Measurements from ENCODE around the gene LHPP.

The LHPP gene

DNA sequence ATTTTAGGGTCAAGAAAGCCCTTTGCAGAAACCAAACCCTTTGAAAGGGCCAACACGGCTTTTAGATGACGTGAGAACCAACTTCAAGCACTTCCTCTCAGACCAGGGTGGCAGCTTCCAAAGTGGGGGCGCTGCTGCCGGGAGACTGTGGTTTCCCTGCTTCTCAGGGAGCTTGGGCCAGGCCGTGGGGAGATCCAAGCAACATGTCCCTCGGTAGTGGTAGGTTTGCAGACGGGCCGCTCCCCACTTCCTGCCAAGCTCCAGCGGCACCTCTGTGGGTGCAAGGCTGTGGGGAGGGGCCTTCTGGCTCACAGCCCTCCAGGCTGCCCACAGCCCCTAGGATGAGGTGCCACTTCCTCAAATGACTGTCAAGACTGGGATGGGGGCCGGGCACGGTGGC is 150.1 kb downstream of the LHPP start:
- DNase-seq: no peak

DNA sequence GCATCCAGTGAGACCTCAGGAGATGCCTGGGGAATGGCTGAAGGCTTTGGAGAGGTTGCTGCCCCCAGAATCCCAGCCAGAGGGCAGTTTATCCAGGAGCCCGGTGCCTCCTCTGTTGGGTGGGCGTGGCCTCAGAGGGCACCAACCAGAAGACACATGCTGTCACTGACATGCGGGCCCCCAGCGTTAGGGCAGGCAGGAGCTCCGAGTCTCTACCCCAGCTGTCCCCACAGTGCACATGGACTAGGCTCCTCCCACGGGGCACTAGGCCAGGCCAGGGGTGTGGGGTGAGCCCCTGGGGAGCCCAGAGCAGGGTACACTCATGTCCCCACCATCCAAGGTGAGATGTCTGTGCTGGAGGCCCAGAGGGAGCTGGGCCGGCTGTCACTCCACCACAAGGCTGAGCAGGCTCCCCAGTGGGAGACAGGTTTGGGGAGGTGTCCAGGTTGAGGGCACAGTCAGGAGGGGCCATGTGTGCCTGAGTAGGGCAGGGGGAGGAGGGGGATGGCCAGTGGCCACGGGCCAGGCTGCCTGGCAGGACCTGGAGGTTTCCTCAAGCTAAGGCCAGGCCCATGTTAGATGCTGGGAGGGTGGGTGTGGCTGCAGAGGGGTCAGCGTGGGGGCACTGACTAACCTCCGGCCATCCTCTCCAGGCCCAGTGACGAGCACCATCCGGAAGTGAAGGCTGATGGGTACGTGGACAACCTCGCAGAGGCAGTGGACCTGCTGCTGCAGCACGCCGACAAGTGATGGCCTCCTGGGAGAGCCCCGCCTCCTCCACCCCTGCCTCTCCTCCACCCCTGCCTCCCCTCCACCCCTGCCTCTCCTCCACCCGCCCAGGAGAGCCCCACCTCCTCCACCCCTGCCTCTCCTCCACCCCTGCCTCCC is 151.2 kb downstream of the LHPP start:
- no peak for DNase-seq

DNA sequence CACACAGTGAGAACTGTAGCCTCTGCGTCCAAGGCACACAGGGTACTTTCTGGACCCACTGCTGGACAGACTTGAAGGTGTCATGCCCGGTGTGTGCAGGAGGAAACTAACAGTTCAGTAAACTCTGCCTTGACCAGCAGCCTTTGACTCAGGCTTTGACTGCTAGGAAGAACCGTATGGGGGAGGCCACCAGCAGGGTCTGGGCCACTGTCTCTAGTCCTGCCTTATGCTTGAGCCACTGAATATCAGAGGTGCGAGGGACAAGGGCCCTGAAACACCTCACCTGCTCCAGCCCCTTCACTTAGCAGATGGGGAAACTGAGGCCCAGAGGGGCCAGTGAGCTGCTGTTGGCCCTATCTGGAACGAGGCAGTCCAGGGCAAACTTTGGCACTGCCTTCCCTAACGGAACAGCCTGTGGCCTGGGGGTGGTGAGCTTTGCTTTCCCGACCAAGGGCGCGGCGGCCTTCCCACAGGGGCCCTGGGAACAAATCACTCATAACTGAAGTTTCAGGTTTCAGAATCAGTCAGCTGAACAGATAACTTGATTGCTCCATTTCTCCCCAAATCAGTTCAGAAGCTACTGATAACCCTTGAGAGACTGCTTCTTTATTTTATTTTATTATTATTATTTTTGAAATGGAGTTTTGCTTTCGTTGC is 152.5 kb downstream of the LHPP start:
- DNase-seq: no peak

DNA sequence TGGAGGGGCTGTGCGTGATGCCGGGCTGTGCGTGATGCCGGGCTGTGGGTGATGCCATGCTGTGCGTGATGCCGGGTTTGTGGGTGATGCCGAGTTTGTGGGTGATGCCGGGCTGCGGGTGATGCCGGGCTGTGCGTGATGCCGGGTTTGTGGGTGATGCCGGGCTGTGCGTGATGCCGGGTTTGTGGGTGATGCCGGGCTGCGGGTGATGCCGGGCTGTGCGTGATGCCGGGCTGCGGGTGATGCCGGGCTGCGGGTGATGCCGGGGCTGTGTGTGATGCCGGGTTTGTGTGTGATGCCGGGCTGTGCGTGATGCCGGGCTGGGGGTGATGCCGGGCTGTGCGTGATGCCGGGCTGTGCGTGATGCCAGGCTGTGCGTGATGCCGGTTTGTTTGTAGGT is 153.6 kb downstream of the LHPP start:
- no peak for DNase-seq

DNA sequence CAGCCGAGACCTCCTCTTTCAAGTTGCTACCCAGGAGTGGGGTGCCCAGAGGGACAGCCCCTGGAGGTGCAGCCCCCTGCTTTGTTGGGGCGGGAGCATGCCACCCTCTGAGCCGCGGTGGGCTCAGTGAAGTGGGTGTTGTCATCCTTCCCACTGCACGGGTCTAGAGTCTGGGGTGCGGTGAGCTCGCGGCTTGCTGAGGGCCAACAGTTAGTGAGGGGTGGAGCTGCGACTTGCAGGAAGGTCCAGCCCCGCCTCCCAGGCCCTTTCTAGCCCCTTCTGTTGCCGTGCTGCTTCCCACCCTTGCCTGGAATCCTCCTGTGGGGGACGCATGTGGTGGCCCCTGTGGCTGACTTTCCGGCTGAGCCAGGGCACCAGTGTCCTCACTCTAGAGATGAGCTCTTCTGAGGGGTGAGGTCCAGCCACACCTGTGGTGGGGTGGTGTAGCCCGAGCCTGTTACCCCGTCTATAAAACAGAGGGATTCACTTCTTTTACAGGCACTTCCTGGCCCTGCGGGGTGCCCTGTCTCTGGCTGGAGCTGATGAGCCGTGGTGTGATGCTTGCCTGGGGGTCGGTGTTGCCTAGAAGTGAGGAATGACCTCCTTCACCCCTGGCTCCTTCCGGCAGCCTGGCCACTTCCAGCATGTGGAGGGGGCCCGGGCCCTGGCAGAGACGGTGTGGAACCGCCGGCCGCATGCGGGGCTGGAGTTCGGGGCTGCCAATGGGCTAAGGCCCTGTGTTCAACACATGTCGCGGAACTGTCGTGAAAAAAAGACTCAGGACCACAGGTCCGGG is 154.6 kb downstream of the LHPP start:
- no peak for DNase-seq

DNA sequence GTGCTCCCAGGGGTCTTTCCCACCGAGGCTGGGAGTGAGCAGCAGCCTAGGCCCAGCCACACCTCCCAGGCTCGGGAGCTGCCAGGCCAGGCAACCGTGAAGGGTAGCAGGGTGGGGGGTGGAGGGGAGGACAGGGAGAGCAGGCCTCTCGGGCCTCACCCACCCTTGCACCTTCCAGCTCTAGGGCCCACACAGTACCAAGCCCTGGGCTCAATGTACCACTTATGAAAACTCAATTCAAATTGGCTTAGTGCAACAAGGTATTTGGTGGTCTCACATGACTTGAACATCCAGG is 155.2 kb downstream of the LHPP start:
- DNase-seq: no peak

DNA sequence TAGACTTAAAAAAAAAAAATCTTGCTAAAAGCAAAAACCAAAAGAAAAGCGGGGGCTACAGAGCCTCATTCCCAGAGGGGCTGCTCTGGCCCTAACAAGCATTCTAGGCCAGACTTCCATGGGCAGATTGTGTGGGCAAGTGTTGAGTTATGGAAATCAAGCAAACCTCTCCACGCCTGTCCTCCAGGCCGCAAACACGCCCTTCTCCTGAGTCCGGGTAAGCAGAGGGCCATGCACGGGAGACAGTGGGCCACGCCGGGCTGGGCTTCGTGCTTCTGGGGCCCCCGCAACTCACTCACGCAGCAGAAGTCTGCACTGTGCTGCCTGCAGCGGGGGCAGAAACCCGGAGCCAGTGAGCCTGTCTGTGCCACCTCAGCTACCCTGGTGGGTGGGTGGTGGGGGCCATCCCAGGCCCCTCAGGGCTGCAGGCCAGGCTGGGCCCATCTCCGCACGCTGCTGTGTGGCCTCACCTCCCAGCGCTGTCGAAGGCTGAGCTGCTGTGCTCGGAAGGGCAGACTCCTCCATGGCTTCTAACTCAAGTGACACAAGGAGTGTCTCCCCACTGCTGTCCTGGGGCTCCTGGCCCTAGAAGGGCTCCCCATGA is 156.9 kb downstream of the LHPP start:
- no peak for DNase-seq

DNA sequence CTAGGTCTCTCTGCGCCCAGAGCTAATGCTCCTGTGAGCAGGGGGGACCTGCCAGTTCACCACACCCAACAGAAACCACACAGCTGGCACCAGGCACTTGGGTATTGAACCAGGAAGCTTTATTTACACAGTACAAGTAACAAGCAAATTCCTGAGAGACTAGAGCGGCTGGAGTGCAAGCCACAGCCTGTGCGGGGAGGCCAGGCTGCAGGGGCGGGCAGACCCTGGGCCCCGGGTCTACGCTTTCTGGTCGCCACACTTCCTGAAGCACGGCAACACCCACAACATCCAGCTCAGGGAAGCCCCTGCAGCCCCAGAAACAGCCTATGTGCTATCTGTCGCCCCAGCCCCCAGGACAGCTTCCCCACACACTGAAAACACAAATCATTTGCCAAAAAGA is 157.6 kb downstream of the LHPP start:
- DNase-seq: no peak

DNA sequence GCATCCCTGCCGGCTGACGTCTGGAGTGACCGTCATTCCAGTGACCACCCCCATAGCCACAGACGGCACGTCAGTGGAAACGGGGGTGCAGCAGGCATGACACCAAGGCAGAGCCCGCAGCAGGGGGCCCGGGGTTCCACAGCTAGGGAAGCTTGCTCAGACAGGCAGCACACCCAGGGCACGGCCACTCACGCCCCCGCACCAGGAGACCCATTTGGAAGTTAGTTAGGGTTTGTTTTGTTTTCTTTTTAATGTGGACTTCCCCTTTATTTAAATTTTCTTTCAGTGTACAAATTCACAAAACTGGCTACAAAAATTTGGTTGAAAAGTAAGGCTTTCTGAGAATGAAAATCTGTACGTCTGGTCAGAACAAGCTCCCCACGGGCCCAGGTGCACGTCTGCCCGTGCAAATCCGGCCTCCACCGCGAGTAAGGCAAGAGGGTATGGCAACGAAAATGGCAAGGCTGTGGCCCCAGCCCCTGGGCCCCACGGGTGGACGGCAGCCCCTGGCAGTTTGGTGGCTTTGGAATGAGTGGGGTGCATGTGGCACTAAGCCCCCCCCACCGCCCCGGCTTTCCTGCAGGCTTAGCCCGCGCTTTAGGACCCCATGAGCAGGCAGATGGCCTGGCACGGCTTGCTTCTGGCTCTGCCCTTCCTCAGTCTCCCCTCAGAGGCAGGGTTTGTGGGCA is 158.3 kb downstream of the LHPP start:
- DNase-seq: no peak

DNA sequence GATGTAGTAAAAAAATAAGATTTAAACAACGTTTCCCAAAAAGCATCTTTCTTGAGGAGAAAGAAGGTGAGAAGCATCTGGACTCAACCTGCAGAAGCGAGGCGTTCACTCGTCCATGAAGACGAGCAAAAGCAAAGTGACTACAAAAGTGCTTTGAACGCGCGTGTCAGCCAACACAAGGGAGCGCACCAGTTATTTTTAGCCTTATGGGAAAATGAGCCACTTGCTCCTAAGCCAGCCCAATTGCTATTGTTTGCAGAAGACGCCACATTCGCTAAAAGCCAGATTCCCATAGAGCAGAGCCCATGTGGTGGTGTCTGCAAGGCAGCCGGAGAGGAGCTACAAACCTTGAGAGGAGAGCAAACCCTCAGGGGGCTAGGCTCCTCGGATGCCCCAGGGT is 160.0 kb downstream of the LHPP start:
- no peak for DNase-seq

DNA sequence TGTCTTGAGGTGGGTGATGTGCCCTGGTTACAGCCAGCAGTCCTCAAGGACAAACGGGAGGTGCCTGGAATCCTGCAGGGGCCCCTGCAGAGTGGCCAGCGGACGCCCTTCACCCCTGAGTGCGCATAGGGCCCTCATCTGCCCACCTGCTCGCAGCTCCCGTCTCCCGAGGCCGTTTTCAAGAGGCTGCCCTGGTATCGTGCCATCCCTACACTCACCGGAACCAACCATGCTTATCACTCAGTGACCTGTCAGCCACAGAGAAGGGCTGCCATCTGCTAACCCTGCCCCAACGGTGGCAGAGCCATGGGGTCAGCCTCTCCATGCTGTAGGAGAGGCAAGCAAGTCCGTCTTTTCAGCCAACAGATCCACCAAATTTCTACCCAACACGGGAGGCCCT is 160.5 kb downstream of the LHPP start:
- DNase-seq: no peak

DNA sequence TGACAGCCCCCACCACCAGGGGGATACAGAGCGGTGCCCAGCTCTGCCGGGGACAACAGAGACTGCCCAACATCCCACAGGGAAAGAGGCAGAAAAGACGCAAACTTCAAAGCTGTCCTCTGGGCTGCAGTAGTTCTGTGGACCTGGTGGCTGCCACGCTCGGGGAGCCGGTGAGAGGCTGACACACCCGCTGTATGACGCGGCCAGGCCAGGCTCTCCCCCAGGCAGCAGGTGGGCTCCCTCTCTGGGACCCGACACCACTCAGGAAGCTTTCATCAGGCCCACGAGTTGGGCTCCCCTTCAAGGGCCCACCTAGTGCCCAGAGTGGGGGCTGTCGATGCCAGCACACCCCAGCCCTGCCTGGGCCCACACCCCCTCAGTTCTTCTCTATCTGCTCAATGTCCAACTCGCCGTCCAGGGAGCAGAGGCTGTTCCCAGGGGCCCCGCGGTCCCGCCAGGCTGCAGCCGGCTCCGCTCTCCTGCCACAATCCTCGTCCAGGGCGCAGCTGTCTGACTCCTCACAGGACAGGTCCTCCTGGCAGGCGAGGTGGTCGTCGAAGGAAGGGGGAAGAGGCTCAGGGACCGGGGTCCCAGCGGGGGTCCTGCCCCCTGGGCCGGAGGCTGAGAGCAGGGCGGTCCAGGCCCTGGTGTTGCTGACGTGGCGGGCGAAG is 161.4 kb downstream of the LHPP start:
- DNase-seq: no peak

DNA sequence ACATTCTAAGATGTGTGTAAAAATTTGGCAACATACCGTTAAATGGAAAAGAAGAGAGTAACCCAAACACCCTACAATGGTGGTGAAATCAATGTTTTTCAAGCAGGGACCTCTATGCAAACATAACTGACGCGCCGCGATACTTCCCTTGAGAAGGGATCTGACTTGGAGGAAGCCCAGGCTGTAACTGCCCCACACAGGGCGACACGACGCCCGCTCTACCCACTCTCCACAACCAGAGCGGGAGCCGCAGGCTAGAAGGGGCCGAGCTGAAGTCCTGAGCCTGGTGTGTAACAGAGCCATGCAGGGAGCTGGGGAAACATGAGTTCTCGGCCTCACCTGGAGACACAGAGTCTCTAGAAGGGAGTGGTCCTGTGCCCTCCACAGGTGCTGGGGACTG is 162.4 kb downstream of the LHPP start:
- DNase-seq: no peak

DNA sequence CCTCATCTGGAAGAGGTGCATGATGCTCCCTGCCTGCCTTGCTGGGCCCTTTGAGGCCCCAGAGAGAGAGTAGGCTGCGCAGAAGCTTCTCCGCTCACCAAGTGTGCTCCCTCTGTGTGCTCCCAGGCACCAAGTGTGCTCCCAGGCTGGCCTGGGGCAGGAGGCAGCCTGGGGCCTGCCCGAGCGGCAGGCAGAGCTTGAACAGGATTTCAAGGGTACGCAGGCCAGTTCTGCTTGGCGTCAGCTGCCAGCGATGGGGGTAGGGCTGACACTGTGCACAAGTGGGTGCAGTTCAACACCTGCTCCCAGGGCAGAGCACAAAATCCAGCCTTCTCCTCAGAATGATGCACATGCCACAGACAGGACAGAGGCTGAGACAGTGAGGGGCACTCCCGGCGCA is 162.8 kb downstream of the LHPP start:
- DNase-seq: no peak

DNA sequence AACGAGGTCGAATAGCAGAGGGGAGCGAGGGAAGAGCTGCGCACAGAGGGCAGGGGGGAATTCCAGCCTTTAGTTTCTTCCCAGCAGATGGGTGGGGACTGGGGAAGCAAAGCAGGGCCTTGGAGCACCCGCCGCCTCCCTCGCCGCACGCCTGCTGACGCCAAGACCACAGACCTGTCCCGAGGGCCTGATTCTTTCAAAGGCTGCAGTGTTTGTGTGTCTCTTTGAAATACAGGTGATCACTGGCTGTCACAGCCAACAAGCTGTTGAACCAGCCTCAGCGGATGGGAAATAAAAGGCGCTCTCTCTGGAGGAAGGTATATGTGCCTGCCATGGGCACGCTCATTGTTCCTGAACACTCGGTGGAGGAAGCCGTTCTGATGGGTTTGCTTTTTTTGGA is 163.3 kb downstream of the LHPP start:
- no peak for DNase-seq

DNA sequence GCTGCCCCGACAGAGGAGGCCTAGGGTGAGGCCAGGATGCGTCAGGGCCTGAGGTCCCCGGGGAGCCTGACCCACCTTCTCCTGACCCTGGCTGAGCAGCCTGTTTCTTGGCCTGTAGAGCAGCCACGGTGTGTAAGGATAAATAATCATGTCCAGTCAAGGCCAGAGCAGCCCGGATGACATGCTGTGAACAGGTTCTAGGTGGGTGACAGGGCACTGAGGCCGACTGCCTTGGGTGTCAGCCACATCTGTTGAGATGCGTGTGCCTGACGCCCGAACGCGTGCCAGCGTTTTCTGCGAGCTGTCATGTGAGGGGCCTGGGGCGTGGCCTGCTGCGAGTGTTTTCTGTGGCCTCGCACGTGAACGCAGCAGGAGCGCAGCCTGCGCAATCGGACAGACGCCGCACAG is 164.2 kb downstream of the LHPP start:
- no peak for DNase-seq

DNA sequence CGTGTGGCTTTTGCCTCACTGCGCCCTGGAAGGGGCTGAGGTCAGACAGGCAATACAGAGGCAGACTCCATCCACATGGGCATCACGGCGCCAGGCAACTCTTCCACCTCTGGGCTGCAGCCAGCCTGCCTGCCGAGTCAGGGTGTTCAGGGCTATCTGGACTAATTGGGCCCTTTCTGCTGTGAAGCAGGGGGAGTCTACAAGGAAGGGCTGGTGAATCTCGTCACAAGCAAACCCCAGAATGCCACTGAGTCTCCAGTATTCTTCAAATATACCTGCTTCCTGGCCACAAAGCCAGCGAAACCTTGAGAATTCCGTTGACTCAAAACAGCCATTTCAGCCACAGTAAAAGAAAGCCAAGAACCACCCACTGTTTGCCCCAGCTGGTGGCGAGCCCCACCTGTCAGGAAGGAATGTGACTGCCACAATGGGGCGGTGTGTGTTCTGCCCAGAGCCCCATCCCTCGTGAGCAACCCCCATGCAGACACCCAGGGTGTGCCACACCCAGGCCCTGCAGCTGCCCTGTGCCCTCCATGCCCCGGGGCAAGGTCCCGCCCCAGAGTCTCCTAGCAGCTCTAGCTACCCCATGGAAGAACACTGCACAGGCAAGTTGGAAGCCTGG is 165.2 kb downstream of the LHPP start:
- DNase-seq: no peak

DNA sequence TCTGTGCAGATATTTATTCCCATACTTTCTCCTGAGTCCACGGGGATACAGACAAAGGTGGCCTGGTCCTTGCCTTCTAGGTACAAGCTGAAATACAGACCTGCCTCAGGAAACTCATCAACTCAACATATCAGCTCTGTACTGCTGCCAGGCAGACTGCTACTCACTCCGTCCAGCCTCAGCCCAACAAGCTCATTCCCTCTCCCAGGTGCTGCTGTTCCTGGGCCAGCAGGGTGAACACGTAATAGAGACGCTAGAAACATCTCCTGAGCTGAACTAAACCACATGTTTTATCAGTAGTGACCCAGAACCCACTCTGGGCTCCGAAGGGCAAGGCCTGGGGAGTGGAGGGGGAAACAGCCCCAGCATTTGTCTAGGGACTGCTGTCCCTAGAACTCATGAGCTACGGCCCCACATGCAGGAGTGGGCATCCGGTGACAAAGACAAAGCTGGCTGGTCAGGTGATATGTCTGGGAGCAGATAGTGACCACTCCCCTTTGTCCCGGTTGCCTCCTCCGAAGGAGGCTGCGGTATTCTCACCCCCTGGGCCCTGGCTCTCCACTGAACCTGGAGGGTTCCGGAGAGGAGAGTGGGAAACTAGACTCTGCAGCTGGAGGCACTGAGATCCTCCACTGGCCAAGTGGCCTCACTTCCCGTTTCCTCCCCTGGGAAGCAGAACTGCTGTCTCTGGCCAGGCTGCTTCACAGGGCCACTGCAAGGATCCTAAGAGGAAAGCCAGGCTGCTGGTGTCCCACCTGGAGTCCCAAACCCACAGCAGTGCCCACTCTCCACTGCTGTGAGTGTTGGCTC is 166.4 kb downstream of the LHPP start:
- DNase-seq: no peak

DNA sequence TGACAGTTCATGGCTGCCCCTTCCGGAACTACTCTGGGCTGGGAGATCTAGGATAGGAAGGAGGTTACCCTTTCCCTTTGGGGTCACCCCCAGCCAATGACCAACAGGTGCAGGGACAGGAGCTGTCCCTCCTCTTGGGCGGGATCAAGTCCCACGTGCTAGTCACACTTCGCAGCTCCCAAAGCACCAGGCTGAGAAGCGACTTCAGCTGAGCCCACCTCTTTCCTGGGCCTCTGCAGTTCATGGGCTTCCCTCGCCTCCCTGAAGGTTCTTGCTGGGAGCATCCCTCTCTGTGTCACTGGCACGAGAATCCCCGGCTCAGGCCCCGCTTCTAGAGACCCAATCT is 167.0 kb downstream of the LHPP start:
- no peak for DNase-seq

DNA sequence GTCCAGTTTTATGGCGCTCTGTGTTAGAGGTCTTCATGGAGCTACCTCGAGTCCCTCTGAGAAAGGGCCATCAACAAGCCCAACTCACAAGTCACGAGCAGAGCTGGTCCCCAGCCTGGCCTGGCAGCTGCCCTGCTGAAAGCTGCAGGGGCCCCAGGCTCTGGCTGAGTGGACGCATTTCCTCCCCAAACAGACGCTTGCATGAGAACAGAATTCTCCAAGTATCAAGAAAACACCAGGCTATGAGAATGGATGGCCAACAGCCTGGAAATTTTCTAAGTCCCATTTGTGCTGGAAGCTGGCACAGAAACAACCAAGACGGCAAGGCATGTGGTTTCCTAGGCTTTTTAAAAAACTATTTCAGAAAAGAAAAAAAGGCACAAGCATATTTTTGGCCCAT is 167.8 kb downstream of the LHPP start:
- no peak for DNase-seq

DNA sequence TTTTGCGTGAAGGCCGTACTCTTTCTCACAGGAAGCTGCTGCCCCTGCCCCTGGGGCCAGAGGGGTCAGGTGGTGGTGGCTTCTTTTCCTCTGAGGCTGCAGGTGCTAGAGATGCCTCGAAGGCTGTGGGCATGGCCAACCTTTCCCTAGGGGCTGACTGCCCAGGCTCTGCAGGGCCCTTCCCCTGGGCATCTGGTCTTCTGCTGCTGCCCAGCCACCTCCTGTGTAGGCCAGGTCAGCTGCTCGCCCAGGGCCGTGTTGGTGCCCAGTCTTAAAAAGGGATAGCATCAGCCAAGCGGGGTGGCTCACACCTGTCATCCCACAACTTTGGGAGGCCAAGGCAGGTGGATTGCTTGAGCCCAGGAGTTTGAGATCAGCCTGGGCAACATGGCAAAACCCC is 168.2 kb downstream of the LHPP start:
- DNase-seq: no peak
